Measurements from ENCODE around the gene FCGR3A. TPM values are rescaled to one million over a fixed set of nuclear protein-coding genes. Genes with fewer than 3 reads are reported as not detected.
"Not testable (repeated sequence)": the region's sequence is repeated elsewhere in the genome, so short reads cannot be mapped to it uniquely, and the experiment has no call there.

FCGR3A gene
- not detected for polyA plus RNA-seq (2012; ENCODE audit: insufficient read depth, insufficient read length)

DNA sequence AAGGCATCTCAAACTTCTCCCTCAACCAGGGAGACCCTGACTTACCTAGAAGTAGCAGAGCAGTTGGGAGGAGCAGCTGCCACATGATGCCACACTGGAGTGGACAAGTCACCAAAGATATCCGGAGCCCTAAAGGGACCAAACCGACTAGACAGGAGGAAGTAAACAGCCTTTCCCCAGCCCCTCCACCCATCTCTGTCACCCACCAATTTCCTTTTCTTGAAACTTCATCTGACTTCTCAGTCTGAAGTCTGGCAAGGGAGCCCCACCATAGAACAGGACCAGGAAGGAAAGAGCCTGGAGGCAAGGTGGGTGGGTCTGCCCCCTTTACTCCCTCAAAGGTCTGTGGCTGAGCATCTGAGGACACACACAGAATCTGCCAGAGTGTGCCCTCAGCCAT, at the start of gene FCGR3A:
Gene FCGR3A (minus strand): TSS at position 167 of the 400 bp plus-strand sequence. CDS start 82 bp downstream, at position 85.
- DNase-seq (ENCODE audit: low read depth, low spot score) = no peak
- no peak within 1 kb of the TSS for H3K4me3 ChIP-seq (ENCODE audit: low read length)

DNA sequence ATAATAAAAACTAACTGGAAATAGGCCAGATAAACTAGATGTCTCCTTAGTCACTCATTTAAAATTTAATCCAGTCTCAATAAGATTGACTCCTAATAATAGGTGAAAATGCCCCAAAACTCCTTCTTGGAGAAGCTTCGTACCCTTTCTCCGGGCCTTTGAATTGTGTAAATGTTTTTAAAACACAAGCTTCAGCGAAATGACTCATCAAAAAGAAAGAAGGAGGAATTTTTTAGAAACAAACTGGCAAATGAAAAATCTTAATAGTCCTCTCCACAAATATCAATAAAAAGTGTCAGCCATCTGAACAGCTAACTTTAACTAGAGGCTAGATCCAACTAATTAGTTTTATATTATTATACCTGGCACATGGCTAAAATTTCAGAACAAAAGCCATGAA, 47.5 kb upstream of the FCGR3A start:
- DNase-seq (ENCODE audit: low read depth, low spot score); H3K4me3 ChIP-seq (ENCODE audit: low read length): not testable (repeated sequence)

DNA sequence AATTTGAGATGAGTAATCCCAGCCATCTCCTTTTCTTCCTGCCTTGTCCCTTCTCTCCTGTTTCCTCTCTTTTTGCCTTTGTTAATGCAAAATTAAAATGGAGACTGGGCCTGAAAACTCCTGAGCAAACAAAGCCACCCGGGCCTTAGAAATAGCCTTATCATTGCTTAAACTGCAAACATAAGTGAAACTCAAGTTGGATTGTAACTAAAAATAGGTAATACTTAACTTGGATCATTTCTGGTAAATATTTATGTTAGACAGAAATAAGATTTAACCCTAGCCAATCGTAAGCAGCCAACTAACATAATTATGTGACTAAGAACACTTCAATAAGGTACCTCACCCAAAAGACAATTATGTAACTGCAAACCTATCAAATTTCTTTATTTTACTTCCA, 46.0 kb upstream of the FCGR3A start:
- not testable (repeated sequence) for H3K4me3 ChIP-seq (ENCODE audit: low read length); DNase-seq (ENCODE audit: low read depth, low spot score)

DNA sequence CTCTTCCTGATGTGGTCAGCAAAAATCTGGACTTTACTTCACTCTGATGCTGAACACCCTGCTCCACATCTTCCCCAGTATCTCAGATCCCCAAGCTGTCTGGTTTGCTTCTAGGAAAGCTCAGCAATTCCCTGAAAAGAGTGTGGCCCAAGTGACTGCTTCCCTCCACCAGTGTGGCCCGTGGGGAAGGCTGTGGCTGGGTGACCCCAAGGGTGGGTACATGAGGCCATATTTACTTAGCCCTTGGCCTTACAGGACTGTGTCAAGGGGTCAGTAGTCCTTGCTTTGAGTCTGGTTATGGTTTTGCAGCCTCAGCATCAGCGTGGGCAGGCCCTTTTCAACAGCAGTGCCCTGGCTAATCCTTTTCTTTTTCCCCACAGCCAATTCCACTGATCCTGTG, 45.6 kb upstream of the FCGR3A start:
- DNase-seq (ENCODE audit: low read depth, low spot score); H3K4me3 ChIP-seq (ENCODE audit: low read length): not testable (repeated sequence)

DNA sequence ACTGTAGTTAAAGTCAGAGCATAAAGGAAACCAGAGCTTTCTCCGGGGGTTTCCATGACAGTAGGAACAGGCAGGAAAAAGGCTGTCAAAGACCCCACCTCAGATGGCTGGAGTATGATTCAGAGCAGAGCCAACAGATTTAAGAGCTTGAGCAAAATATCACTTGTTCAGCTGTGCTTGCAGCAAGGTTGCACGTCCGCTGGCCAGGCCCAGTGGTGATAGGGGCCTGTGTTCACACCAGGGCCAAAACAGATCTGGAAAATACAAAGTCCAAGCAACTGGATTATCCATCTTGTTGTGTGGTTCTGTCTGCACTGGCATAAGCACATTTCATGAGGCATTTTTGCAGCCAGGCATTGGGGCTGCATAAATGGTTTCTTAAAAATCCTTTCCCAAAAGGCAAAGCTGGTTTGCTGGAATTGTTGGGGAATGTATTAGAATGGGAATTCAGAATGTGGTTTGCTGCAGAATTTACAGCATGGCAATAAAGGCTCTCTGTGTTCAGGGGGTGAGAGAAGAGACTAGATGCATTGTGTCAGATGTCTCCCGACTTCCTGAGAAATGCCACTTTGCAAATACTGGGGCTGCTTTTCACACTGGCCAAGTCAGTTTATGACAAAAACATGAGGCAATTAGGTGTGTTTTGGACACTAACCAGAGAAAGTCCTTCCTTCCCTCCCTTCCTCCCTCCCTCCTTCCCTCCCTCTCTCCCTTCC, 44.8 kb upstream of the FCGR3A start:
- not testable (repeated sequence) for H3K4me3 ChIP-seq (ENCODE audit: low read length); DNase-seq (ENCODE audit: low read depth, low spot score)

DNA sequence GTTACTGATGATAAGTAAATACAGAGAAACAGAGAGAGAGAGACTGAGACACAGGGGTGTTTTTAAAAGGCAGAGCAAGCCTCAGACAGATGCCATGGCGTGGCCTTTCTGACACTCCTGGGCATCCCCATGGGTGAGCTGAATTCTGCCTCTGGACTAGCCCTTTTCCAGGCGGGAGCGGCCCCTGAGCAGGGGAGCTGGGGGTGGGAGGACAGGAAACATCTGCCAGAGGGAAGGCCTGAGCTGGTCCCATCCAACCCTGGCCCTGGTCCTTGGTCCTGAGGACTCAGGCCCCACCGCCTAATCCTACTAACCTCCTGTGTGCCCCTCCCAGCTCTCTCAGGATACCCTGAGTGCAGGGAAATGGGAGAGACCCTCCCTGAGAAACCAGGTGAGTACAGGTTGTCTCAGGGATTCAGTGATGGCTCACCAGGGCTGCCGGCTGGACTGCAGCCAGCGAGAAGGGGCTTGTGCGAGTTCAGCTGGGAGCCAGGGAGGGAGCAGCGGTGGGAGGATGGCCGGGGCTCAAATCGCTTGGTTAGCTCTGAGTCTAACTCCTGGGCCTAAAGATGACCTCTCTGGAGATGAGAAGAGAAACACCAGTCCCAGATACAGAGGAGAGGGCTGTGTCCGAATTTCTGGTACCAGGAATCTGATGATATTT, 43.6 kb upstream of the FCGR3A start:
- not testable (repeated sequence) for DNase-seq (ENCODE audit: low read depth, low spot score); H3K4me3 ChIP-seq (ENCODE audit: low read length)

DNA sequence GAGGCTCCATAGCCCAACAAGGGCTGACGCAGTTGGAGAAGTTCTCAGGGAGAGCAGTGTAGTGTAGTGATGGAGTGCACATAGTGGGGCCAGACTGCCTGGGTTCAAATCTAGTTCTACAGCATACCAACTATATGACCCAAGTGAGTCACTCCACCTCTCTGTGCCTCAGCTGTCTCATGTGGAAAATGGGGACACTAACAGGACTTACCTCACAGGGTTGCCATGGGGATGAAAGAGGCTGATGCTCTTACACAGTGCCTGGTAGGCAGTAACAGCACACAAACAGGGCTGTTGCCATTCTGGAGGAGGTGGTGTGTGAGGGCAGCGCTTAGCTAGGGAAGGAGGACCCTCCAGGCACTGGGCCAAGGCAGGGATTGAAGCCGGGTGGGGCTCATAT, 43.0 kb upstream of the FCGR3A start:
- H3K4me3 ChIP-seq (ENCODE audit: low read length); DNase-seq (ENCODE audit: low read depth, low spot score): not testable (repeated sequence)

DNA sequence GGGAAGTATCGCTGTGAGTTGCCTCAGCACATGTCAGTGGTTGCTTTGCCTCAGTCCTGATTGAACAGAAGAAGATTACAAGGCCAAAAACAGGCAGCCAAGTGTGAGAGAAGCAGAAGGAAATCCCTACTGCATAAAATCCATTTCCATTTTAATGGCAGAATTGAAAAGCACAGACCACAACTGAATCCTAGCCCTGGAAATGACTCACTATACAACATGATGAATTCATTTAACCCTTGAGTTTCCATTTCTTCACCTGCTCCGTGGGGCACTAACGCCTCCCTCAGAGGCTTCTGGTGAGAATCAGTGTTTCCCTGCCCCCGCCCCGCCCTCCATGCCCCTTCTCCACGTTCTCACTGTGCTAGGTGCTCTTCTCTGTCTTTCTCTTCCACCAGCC, 40.3 kb upstream of the FCGR3A start:
- not testable (repeated sequence) for H3K4me3 ChIP-seq (ENCODE audit: low read length); DNase-seq (ENCODE audit: low read depth, low spot score)

DNA sequence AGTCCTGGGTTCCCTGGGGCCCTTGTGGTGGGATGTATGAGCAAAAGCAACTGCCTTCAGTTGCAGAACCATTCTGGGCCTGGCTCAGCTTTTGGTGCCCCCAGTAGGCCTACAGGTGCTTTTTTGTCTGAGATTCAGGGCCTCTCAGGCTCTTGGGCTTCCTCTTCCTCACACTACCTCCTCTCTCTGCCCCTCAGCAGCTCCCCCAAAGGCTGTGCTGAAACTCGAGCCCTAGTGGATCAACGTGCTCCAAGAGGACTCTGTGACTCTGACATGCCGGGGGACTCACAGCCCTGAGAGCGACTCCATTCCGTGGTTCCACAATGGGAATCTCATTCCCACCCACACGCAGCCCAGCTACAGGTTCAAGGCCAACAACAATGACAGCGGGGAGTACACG, 39.7 kb upstream of the FCGR3A start:
- not testable (repeated sequence) for H3K4me3 ChIP-seq (ENCODE audit: low read length); DNase-seq (ENCODE audit: low read depth, low spot score)

DNA sequence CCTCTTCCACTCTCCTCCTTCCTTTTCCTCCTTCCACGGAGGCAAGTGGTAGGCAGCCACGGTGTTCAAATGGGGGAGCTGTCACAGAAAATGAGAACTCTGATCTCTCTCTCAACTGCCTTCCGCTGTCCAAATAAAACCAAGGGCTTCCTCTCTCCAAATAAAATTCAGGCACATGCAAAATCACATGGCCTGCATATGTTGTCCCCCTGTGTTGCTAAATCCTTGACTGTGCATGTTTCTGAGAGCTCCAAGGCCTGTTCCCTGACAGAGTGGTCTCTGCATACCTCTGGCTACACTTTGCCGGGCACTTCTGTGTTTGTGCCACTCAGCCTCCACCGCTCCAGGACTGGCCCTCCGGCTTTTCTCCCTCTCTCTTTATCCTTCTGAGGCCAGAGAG, 39.0 kb upstream of the FCGR3A start:
- H3K4me3 ChIP-seq (ENCODE audit: low read length); DNase-seq (ENCODE audit: low read depth, low spot score): not testable (repeated sequence)

DNA sequence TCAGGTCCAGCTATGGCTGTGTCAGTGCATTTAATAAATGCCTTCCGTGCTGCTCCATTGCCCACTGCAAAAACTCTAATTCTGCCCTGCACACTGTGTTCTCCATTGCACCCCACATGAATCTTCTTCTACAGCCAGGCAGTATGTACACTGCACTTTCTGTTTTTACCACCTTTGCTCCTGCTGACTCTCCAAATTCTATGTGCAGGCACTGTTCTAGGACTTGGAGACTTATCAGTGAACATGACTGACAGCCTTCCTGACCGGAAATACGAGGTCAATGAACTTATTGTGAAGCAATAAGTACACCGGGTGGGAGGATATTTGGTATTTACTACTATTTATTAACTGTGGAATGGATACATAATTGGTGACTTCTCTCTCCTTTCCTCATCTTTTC, 33.3 kb upstream of the FCGR3A start:
- not testable (repeated sequence) for H3K4me3 ChIP-seq (ENCODE audit: low read length); DNase-seq (ENCODE audit: low read depth, low spot score)

DNA sequence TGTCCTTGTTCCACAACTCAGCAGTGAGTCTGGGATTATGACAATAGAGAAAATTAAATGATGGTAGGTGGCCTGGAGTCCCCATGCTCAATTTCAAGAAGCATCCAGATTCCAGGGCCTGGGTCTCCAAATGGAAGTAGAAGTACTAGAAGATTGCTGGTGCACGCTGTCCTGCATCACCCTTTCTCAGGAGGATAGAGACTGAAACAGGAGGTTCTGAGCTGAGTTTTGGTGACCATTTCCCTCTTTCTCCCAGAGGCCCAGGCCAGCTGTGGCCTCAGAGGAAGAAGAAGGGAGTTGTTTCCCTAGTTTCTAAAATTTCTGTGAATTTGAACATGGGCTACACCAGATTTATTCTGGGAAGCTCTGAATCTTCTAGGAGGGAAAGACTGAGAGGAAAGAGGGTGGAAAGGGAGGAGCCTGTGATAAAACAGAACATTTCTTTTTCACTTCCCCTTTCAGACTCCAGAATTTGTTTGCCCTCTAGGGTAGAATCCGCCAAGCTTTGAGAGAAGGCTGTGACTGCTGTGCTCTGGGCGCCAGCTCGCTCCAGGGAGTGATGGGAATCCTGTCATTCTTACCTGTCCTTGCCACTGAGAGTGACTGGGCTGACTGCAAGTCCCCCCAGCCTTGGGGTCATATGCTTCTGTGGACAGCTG, 31.4 kb upstream of the FCGR3A start:
- not testable (repeated sequence) for DNase-seq (ENCODE audit: low read depth, low spot score); H3K4me3 ChIP-seq (ENCODE audit: low read length)

DNA sequence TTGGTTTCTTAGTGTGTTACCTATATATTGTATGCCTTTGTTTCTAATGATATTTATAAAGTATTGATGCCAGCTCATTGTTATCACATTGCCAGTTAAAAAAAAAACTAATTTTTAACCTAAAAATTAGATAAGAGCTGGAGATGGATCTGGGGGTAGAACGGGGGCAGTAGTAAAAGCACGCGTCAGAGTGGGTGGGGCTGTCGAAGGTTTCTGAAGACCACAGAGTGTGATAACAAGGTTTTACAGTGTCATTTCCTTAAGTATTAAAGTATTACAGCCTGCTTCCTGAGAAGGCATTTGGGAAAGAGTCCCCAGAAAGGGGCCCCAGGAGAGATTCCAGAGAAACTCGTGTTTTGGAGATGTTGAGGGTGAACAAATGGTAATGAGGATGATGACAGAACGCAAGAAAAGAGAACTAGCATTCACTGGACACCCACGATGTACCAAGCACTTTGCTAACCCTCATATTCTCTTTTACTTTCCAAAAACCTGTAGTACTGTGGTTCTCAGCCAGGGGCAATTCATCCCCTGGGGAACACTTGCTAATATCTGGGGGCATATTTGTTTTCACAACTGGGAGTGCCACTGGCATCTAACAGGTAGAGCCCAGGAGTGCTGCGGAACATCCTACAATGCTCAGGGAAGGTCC, 30.4 kb upstream of the FCGR3A start:
- DNase-seq (ENCODE audit: low read depth, low spot score); H3K4me3 ChIP-seq (ENCODE audit: low read length): not testable (repeated sequence)

DNA sequence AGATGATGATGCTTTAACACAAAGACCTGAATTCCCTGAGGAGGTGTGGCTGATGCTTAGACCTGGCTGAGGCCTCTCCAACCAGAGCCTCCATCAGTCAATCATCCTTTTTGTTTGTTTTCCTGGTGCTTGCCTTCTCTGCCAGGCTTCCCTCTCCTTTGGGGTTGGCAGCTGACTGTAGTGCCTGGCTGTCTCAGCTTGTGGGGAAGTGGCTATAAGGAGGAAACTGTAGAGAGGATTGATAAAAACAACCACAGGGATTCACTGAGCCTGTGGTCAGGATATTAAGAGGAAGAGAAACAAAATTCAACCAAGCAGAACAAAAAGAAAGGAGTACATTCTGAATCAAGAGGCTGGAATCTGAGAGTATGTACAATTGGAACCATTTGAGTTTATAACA, 27.1 kb upstream of the FCGR3A start:
- DNase-seq (ENCODE audit: low read depth, low spot score); H3K4me3 ChIP-seq (ENCODE audit: low read length): not testable (repeated sequence)

DNA sequence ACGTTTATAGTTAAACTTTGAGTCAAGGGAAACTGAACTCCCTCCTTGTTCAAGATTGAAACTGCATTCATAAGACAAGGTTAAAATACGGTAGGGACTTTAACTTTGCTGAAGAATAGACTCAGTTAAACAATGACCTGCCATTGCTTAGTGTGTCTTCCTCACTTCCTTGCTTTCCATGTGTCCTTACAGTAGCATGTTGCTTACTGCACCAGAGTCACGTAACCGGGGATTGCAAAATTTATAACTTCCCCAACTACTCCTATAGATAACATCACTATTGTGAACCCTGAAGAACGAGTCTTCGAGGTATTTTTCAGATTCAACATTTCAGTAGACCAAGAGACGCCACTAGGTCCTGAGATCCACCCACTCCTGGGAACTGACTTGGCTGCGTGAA, 22.1 kb upstream of the FCGR3A start:
- H3K4me3 ChIP-seq (ENCODE audit: low read length); DNase-seq (ENCODE audit: low read depth, low spot score): not testable (repeated sequence)

DNA sequence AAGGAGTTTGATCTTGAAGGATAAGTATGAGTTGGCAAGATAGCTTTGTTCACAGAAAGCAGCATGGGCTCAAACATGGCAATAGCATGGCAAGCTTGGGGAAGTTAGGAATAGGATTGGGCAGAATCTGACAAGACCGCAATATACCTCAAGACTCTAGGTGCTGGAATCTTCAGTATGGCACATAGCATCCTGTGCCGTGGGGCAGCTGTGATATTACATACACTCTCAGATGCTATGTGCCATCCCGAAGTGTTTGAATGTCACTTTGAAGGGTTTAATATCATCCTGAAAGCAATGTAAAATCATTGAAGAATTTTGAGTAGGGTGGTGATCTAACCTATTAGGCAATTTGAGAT, 17.0 kb upstream of the FCGR3A start:
- H3K4me3 ChIP-seq (ENCODE audit: low read length); DNase-seq (ENCODE audit: low read depth, low spot score): not testable (repeated sequence)

DNA sequence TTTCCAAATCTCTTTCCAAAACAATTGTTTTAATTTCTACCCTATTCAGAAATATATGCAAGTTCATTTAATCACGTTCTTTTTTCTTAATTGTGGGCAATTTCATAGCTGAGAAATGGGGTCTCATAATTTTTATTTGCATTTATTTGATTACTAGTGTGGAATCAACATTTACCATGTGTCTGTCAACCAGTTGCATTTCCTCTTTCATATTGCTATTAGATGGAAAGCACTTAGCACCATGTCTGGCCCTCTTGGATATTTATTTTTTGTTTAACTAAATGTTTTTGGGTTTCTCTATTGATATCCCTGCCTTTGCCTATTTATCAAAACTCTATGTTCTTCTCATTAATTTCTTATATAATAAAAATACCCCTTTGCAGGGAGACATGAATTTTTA, 13.9 kb upstream of the FCGR3A start:
- not testable (repeated sequence) for H3K4me3 ChIP-seq (ENCODE audit: low read length); DNase-seq (ENCODE audit: low read depth, low spot score)

DNA sequence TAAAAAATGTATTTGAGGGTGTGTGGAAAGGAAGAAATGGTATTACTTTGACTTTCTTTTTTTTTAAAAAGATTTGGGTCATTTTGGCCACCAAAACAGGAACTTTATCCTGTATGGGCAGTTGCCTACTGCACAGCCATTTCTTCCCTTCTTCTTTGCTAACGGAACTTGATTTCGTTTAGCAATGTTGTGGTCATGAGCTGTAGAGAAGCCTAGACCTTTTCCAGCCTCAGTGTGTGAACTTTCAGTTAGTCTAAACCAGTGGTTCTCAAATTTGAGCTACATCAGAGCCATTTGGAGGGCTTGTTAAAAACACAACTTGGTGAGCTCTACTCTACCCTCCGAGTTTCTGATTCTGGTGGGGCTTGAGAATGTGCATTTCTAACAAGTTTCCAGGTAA, 12.8 kb upstream of the FCGR3A start:
- H3K4me3 ChIP-seq (ENCODE audit: low read length); DNase-seq (ENCODE audit: low read depth, low spot score): not testable (repeated sequence)

DNA sequence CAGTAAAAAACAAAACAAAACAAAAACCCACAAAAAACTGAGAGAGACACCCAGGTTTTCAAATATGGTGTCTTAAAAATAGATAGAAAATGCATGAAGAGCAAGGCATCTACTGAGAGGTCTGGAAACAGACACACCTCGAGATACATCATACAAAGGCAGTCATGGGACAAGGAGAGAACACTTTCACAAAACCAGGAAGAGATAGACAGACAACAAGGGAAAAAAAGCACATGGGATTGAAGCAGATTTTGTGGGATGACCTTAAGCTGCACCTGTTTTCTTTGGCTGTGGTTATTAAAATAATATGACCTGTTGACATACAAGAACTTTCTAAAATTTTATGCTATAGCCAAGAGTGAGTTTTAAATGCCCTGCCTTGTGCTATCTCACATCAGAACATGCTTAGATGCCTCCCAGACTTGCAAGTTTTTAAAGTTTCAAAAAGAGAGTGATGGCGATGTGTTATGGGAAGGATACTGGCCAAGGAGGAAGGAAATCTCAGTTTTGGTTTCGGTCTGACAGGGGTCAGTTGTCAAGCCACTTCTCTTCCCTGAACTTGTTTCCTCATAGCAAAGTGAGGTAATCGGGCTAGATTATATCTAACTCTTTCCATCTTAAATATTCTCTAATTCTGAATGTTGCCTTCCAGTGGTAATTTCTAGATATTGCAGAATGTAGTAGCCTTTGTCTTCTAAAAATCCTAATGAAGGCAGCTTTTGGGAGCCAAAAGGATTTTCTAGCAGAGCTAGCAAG, 11.5 kb upstream of the FCGR3A start:
- DNase-seq (ENCODE audit: low read depth, low spot score); H3K4me3 ChIP-seq (ENCODE audit: low read length): not testable (repeated sequence)

Measured in Jurkat, Clone E6-1 (cell line).